NCI-H82 treated with DMSO at 0.1 percent for 48 hours (cell line): ENCODE results near the gene TNP1.

Experiments
- DNase-seq: peaks from one replicate; lab custom pipeline; 2025; ENCODE audit not compliant: unreplicated experiment; lab: John Stamatoyannopoulos, UW

Gene TNP1, protein sequence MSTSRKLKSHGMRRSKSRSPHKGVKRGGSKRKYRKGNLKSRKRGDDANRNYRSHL

DNA sequence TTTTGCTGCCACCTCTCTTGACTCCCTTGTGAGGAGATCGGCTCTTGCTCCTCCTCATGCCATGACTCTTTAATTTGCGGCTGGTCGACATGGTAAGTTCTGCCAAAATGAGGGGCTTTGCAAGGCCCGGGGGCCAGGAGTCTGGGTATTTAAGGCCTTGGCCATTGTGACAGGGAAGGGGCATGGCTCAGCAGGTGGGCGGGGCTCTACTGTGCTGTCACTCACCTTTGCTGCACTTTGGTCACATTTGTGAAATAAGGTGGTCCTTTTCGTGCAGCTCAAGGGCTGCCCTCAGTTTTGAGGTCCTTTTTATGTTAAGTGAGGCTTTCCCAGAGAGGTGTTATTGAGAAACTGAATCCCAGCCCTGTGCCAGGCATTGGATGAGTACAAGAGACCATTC is at the start of gene TNP1:
TSS of gene TNP1 (minus strand) at position 121 of the 400 bp plus-strand sequence. CDS start at position 91, 30 bp downstream.
- DNase-seq = no peak

DNA sequence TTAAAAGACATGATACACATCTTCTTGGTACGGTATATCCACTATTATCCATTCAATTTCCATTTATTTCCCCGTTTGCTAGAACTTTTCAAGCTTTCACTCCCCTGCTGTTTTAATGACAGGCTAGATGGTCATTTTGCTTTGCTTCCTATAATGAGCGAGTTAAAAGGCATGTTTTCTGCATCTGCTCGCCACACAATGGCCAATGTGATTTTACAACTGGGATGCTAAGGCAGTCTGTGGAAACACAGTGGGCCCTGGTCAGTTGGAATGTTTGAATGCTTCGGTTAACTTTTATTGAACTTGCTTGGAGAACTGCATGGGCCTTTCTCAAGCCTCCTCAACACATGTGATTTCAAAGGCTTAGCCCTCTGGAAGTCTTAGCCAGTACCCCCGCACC is 48.4 kb upstream of the TNP1 start:
- no peak for DNase-seq

DNA sequence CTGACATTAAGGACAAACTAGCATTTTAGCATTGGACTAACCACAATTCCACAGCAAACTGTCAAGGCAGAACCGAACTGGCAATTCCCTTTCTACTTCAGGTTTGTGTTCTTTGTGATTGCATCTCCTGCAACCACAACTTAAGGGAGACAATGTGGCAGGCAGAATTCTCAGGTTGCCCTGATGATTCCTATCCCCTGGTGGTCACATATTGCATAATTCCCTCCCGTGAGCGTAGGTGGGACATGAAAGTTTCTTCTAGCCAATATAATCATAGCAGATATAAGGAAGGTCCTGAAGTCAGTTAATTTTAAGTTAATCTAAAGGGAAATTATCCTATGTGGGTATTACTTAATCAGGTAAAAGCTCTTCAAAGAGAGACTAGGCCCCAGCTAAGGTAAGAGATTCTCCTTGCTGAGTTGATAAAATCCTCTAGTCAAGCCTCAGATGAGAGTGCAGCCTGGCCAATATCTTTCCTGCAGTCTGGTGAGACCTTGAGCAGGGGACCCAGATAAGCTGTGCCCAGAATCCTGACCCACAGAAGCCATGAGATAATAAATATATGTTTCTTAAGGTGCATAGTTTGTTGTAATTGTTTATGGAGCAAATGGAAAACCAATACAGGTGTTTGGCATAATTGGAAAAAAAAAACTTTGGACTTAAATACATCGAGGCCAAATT is 45.9 kb upstream of the TNP1 start:
- no peak for DNase-seq

DNA sequence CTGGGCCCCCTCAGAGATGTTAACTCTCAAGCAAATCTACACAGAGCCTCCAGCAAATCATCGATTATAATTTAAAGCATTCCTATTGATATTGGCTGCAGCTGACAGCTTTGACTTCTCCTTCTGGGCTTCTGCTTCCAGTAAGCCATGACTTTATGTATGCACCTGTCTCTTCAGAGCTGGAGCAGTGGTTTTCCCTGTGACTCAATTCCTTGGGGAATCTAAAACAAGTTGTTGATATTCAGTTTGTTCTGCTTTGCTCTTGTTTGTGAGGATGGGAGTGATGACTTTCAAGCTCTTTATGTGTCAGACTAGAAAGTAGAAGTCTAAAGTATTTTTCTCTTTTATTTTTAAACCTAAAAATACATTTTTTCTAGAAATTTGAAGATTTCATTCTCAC is 45.1 kb upstream of the TNP1 start:
- no peak for DNase-seq

DNA sequence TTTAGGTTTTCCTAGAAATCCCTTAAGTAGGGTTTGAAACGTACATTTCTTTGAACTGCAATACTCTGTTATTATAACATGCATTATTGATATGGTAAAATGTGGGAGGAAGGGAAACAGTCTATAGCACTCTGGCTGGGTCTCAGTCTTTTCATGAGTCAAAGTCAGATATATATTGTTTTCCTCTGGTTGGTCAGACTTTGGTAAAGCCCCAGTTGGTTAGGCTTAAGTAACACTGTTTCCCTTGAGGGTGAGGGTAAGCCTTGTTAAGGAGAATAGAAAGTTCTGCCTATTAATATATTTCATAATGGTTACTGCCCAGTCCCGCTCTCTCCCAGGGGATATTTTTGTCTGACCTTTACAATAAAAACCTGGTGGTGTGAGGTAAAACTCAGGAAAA is 44.7 kb upstream of the TNP1 start:
- DNase-seq = no peak

DNA sequence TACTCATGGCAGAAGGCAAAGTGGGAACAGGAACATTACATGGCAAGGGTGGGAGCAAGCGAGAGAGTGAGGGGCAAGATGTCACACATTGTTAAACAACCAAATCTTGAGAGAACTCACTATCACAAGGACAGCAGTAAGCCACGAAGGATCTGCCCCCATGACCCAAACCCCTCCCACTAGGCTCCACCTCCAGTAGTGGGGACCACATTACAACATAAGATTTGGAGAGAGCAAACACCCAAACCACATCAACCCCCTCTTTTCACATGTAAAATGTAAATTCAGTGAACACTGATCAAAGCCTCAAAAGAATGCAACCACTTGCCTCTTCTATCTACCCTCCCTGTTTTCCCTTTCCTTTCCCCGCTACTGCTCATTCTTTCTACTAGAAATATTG is 43.6 kb upstream of the TNP1 start:
- no peak for DNase-seq

DNA sequence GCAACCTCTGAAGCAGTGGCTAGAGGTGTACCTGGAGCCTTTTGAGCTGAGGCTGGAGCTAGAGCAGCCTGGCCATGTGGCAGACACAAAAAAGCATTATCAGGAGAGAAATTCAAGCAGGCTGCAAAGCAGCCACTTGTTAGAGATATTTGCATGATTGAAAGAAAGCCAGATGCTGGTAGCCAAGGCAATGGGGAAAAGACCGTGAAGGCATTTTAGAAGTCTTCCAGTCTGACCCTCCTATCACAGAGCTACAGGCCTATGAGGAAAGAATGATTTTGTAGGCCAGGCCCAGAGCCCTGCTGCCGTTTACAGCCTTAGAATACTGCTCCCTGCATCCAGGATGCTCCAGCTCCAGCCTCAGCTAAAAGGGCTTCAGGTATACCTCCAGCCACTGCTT is 41.4 kb upstream of the TNP1 start:
- no peak for DNase-seq

DNA sequence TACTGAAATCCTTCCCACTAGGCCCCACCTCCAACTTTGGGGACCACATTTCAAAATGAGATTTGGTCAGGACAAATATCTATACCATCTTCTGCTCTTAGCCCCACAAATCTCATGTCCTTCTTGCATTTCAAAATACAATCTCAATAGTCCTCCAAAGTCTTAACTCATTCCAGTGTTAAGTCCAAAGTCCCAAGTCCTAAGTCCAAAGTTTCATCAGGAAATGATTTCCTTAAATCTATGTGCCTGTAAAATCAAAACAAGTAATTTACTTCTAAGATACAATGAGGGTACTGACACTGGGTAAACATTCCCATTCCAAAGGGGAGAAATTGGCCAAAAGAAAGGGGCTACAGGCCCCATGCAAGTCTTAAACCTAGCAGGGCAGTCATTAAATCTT is 40.5 kb upstream of the TNP1 start:
- no peak for DNase-seq

DNA sequence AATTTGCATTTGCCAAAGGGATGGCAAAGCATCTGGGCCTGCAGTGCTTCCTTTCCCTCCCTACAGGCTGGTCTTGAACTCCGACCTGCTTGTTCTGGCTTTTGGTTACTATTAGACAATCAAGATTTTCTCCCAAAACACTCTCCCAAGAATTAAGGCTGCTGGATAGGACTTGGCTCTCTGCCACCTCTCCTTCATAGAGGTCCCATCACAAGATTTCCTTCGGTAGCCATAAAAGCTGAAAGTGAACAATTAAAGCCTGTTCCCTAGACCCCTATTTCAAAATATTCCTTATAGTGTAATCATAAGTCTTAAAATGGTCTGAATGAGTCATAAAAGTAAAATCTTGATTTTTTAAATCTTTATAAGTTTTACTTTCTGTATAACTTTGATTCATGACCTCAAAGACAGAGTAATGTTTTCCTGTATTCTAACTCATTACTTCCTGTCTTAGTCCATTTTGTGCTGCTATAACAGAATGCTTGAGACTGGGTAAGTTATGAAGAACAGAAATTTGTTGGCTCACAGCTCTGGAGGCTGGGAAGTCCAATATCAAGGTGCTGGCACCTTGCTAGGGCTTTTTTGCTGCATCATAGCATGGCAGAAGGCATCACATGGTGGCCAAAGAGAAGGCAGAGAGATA is 37.8 kb upstream of the TNP1 start:
- no peak for DNase-seq

DNA sequence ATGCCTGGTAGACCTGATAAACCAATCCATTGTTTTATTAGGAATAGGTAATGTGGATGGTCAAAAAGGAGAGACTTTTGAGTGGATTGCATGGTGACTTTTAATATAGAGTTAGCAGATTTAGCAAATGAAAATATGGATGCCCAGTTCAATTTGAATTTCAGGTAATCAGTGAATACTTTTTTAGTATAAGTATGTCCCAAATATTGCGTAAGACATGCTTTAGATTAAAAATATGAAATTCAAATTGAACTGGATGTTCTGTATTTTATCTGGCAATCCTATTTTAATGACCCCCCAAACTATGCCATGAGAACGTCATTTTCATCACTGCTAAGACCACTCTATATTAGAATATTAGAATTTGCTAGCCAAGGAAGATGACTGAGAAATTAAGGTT is 30.3 kb upstream of the TNP1 start:
- DNase-seq = no peak

DNA sequence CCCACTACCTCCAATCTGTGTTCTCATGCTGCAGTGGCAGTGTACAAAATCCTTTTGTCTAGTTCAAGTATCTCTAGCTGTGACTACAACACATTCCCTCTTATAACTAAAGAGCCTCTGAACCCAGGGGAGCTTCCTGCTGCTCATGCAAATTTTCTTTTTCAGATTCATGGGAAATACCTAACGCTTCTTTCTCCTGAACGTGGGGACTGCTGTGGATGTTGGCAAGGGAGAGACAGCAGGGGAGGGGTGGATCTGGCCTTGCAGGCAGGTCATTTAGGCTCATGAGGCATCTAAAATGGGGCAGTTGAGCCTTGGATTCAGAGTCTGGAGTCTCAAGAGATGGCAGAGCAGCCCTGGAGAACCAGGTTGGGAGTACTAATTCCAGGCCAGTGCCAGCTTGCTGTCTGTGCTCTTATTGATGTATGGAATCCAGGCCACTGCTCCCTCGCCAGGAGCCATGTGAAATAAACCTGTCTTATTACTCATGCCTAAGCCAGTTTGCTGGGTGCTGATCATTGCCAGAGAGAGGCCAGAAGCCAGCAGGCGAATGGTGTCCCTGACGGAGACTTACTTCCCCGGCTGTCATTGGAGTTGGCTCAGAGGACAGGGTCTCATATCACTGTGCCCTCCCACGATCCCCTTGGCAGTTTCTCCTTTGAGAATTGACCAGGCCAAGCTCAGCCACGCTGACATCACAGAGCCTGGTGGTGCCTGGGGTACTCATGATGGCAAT is 29.2 kb upstream of the TNP1 start:
- no peak for DNase-seq

DNA sequence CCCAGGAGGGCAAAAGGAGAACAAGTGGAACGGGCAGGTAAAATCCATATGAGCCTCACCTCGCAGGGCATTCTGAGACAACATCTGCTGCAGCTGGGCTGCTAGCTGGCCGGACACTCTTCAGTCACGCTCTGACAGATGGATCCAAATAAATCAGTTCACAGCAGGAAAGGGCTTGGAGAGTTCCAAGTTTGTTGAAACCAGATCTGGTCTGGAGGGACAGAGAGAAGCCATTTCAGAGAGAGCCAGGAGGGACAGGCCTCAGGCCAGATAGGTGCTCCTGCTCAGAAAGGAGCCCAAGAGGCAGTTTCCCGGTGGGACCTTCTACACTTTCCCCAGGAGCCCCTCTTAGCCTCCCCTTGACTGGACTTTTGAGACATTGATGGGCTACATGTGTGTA is 28.2 kb upstream of the TNP1 start:
- DNase-seq = no peak

DNA sequence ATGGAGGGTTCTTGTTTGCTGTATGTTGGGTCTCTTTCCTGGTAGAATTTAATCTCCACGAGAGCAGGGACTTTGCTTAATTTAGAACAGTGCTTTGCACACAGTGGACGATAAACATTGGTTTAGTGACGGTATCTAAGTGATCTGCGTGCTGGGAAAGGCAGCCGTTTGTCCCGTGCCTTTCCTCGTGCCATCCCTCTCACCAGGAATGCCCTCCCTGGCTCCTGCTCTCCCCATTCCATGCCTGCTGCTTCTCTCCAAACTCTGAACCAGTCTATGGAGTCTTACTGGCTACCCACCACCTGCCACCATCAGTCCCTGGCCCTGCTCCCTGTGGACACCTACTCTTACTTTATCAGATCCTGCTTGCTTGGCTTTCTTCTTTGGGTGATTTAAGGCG is 27.3 kb upstream of the TNP1 start:
- no peak for DNase-seq

DNA sequence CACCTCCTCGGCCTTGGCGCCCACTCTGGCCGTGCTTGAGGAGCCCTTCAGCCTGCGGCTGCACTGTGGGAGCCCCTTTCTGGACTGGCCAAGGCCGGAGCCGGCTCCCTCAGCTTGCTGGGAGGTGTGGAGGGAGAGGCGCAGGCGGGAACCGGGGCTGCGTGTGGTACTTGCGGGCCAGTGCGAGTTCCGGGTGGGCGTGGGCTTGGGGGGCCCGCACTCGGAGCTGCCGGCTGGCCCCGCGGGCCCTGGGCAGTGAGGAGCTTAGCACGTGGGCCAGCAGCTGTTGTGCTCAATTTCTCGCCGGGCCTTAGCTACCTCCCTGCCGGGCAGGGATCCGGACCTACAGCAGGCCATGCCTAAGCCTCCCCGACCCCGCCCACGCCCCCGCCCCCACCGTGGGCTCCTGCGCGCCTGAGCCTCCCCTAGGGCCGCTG is 25.3 kb upstream of the TNP1 start:
- no peak for DNase-seq

DNA sequence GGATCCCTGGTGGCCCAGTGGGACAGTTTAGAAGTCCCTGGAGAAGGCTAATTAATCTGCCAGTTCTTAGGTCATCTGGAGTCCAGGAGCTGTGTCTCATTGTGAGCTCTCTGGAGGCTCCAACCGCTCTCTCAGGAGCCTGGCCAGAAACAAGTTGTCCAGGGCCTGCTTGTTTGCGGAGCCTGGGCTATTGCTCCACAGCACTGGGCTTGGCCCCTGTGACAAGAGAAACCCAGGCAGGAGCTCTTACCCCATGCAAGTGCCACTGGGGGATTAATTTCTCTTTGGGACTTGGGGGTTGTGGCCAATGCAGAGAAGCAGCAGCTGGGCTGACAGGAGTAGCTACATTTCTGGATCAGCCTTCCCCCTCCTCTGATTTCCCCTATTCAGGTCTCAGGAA is 24.5 kb upstream of the TNP1 start:
- no peak for DNase-seq

DNA sequence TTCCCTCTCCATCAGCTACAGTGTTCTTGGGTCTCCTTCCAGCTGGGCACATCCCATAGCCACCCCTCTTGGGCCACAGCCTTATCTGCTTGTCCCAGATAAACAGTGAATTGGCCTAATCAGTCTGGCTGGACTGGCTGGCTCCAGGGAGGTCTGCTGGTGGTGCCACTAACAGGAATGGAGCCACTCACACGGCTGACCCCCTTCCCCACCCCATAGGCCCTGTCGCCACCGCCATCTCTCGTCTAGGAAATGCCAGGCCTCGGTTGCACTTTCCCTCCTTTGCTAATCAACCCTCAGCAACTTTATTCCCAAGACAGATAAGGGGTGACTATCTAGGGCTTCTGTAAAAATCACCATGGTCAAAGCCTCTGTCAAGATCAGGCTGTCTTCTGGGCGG is 23.0 kb upstream of the TNP1 start:
- DNase-seq = no peak

DNA sequence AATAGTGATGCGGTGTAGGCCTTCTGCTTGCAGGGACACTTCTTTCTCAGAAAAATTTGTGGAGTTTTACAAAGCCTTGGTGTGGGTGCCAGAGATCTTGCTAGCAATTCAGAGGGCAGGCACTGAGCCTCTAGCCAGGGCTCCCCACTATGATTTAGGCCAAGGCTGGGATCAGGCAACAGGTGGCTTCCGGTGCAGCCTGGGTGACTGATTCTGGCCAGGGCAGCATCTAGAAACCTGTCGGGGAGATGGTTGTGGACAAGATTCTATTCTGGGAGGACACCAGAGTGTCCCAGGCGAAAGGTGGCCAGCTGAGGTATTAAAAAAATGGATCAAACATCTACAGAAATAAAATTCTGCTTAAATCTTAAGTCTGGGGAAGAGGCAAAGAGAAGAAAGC is 21.5 kb upstream of the TNP1 start:
- no peak for DNase-seq

DNA sequence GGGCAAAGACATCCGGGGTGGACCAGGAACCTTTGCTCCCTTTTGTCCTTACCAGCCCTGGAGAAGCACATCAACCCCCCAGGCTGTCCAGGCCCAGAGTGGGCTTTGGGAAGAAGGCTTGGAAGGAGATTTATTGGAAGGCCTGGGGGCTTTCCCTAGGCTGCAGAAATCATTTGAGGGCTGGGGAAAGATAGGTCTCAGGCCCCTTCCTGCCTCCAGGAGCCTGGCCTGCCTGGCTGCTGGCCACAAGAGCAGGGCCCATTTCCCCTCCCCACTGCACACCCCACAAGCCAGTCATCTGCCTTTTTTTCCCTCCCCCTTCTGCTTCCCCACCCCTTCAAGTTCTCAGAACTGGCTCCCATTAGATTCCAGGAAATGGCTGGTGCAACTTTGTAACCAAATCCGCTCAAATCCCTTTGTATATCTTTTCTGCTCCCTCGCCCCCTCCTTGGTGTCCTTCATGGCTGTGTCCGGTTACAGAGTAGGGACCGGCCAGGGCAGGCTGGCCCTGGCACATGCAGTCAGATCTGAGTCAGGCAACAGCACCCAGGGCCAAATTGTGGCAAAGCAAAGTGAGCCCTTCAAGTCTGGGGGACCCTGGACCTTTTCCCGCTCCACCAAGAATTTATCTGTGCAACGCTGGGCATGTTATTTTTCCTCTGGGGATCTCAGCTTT is 20.8 kb upstream of the TNP1 start:
- no peak for DNase-seq

DNA sequence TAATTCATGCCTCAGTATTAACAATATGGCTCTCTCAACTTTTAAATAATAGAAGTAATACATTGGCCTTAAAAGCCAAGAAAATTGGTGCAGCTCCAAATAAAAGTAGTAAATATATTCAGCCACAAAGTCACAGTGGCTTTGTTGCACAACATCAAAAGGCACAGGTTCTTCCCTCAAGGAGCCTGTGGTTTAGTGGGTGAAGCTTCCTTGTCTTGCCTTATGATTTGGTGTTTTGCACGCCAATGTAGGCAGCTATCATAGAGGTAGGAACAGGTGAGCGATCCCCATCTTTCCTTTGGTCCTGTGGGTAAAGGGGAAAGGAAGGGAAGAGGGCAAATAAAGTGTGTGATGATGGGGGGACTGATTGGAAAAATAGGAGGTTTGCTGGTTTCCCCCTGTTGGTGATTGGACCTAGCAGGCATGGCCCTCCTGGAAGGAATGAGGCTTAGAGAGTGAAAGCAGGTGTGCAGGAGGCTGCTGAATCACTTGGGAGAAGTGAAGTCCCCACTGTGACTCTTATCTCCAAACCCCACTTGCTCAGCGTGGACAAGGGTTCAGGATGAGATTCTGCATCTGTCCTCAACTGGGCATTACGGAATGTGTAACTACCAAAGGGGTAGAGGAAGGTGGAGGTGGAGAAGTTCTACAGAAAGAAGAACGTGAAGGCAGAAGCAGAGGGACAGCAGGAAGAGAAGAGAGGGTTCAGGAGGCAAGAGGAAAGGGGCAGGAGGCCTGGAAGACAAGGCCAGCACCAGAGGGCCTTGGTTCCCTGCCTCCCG is 20.1 kb upstream of the TNP1 start:
- no peak for DNase-seq

DNA sequence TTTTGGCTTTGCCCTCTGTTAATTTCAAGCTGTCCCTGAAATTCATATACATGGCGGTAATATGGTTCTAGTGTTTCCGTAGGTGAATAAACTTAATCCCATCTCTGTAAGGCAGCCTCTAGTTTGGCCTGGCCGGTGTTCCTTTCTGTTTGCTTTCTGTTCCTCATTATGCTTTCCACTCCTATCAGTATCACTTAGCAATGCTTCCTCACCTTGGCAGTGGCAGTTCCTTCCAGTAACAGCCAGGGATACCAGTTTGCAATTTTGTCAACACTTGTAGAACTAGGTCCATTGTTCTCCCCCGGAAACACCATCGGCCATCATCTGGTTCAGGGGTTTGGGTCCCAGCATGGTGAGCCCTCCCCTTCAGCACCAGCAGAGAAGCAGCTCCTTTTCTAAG is 18.2 kb upstream of the TNP1 start:
- no peak for DNase-seq

DNA sequence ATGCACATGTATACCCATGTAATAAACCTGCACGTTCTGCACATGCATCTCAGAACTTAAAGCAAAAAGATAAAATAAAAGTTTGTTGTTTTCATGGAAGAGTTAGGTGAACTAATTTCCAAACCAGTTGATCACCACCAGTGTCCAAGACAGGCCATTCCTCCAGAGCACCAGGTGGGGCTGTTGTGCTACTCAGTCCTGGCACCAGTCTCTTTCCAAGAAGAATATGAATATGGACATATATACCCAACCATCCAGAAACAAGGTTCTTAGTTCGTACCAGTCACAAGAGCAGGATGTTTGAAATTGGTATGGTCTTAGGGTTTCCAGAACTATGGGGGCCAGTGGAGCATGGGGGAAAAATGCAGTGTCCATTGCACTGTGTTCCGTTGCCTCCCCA is 17.2 kb upstream of the TNP1 start:
- no peak for DNase-seq
